NOMO-1 (cell line): ENCODE data around the gene NSDHL.
"Not testable (repeated sequence)": the region's sequence is repeated elsewhere in the genome, so short reads cannot be mapped to it uniquely, and the experiment has no call there.

ENCODE experiments used
- DNase-seq, 2 experiments: peaks; one replicate each; lab custom pipeline; 2025; ENCODE audit not compliant: unreplicated experiment in 2 of 2; lab: John Stamatoyannopoulos, UW

The NSDHL gene

DNA sequence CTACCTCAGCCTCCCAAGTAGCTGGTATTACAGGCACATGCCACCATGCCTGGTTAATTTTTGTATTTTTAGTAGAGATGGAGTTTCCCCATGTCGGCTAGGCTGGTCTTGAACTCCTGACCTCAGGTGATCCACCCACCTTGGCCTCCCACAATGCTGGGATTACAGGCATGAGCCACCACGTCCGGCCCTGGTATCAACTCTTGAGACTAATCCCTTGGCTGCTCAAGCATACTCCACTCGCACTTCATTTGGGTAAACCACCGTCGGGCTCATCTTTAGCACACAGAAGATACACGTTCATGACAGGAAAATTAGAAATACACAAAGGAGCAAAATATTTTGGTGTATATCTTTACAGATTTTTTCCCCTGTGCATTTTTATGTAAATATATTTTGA, 79.2 kb downstream of the NSDHL start:
- not testable (repeated sequence) for DNase-seq

DNA sequence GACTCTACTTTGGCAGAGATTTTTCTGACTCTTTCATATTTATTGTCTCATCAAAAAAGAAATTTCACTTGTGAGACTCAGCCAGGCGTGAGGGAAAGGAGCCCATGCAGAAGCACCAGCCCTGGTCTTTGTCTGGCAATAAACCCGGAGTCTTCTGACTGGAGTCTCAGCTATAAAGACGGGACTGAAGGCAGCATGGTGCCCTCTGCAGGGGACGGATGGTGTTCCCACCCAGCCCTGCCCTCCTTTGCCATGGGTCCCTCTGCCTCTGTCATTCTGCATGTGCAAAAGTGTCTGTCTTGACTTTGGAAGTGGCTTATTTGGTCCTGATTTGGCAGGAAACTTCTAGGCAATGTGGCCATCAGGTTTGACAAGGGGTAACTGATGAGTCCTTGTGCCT, 81.2 kb downstream of the NSDHL start:
- no peak for DNase-seq

GRCh38 chrX:152912641-152913040, 81.8 kb downstream of the NSDHL start:
- DNase-seq: no peak

DNA sequence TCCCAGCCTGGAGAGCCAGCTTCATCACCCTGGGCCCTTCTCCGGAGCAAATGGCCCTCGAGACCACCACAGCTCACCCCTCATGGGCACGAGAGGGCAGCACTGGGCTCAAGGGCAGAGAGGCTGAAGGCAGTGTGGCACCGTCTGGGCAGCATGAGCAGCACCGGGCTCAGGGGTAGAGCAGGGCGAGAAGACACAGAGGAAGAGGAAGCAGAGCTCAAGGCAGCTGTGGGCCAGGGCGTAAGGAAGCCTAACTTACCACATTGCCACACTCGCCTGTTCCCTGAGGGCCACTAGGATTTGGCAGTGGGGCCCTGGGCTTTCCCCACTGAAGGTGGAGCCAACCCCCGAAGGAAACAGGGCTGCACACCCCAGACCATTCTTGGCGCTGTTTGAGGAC, 82.5 kb downstream of the NSDHL start:
- no peak for DNase-seq

- no peak for DNase-seq
Observed at GRCh38 chrX:152913910-152914309, 83.0 kb downstream of the NSDHL start.

GRCh38 chrX:152915541-152916241, 84.8 kb downstream of the NSDHL start:
- peak; percentile 49 to 64 for DNase-seq

DNA sequence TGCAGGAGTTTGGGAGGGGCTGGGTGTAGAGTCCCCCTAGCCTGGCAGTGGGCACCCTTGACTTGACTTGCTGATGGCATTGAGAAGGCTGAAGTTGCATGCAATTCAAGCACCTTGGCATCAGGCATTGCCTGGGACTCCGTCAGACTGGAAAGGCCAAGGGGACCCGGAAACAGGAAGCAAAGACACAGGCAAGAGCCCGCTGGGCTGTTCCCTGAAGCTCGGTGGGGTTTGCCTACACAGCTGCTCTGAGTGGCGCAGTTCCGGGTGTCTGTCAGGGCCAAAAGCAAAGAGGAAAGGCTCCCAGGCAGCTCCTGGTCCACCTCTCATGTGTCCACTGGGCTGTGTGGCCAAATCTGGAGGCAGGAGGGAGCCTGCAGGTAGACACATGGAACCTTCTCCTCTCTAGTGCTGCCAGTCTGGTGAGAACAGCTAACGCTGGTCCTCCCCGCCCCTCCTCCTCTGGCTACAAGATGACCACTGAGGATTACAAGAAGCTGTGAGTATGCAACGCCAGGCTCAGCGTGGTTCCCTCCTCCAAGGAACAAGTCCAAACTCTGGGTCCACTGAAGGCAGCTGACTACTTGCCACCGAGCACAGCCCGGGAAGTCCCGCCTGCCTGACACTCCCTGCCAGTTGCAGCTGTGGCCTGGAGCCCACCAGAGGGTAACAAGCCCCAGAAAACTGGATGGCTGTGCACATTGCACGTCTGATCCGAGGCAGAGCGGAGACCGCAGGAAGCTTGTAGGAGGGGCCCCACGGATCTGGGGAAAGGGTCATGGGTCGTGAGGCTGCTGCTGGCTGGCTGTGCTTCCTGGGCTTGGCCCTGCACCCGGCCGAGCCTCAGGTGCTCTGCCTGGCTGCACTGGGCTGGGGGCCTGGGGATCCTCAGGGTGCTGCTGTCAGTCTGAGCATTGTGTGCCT, 87.1 kb downstream of the NSDHL start:
- DNase-seq: no peak

DNA sequence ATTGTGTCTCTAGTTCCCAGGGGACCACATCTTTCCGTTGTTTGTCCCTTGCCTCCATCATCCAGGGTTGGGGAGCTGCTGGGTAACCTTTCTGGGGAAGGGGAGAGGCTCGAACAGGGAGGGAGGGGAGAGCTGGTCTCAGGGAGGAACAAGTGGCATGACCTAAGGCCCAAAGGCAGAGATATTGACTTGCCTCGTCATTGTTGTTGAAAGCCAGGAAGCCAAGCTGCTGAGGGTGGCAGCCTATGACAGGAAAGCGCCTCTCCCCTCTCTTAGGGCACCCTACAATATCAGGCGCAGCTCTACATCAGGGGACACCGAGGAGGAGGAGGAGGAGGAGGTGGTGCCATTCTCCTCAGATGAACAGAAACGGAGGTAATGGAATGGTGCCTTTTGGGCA, 87.8 kb downstream of the NSDHL start:
- DNase-seq: no peak
